Activated CD8-positive, alpha-beta memory T cell treated with anti-CD3 and anti-CD28 coated beads for 24 hours (primary cell): ENCODE data around the gene MYH9.
A peak's percentile ranks its signal among the peaks of the same experiment; 100 is the strongest.
"Not testable (repeated sequence)": the region's sequence is repeated elsewhere in the genome, so short reads cannot be mapped to it uniquely, and the experiment has no call there.

Source experiments
- DNase-seq: peaks from one replicate; pipeline ENCODE4 v3.0.0-alpha.2; 2020

The MYH9 gene

GRCh38 chr22:36306227-36306626 lies 81.5 kb downstream of the MYH9 start:
- DNase-seq = no peak

- DNase-seq = no peak
Observed at GRCh38 chr22:36305813-36306212, 82.0 kb downstream of the MYH9 start.

GRCh38 chr22:36304429-36304828 lies 83.3 kb downstream of the MYH9 start:
- DNase-seq = no peak

- no peak for DNase-seq
Observed at GRCh38 chr22:36303874-36304273, 83.9 kb downstream of the MYH9 start.

- DNase-seq = no peak
Observed at GRCh38 chr22:36303115-36303467, 84.7 kb downstream of the MYH9 start.

GRCh38 chr22:36302439-36303114 lies 85.2 kb downstream of the MYH9 start:
- DNase-seq = no peak

GRCh38 chr22:36301851-36302250 lies 85.9 kb downstream of the MYH9 start:
- DNase-seq = no peak

GRCh38 chr22:36301384-36301828 lies 86.4 kb downstream of the MYH9 start:
- DNase-seq = peak; percentile 93

- DNase-seq = no peak
Observed at GRCh38 chr22:36300396-36301212, 87.2 kb downstream of the MYH9 start.

GRCh38 chr22:36299911-36300310 lies 87.9 kb downstream of the MYH9 start:
- no peak for DNase-seq

- DNase-seq = no peak
Observed at GRCh38 chr22:36299295-36299694, 88.5 kb downstream of the MYH9 start.

GRCh38 chr22:36298601-36299000 lies 89.2 kb downstream of the MYH9 start:
- DNase-seq = no peak

- DNase-seq = no peak
Observed at GRCh38 chr22:36298118-36298517, 89.6 kb downstream of the MYH9 start.

- DNase-seq = no peak
Observed at GRCh38 chr22:36297568-36297967, 90.2 kb downstream of the MYH9 start.

GRCh38 chr22:36296690-36297089 lies 91.1 kb downstream of the MYH9 start:
- DNase-seq = no peak

GRCh38 chr22:36295247-36295646 lies 92.5 kb downstream of the MYH9 start:
- DNase-seq = no peak

GRCh38 chr22:36294801-36295200 lies 93.0 kb downstream of the MYH9 start:
- no peak for DNase-seq

GRCh38 chr22:36294293-36294620 lies 93.5 kb downstream of the MYH9 start:
- DNase-seq = no peak

- no peak for DNase-seq
Observed at GRCh38 chr22:36293606-36294292, 94.0 kb downstream of the MYH9 start.

GRCh38 chr22:36292823-36293530 lies 94.8 kb downstream of the MYH9 start:
- DNase-seq = no peak

GRCh38 chr22:36291831-36292740 lies 95.7 kb downstream of the MYH9 start:
- DNase-seq = no peak

GRCh38 chr22:36290391-36291075 lies 97.2 kb downstream of the MYH9 start:
- DNase-seq = not testable (repeated sequence)
